ENCODE measurements around the gene CHCHD5. TPM values are rescaled to one million over a fixed set of nuclear protein-coding genes. Genes with fewer than 3 reads are reported as not detected.

The CHCHD5 gene
- total and polyA plus RNA-seq, 12 donors, result 15.0 to 36.2 (median 25.0) TPM

- WGBS, 2 donors, result 97 to 98% methylated on average over 18 of the region's 18 CpGs
- intact Hi-C loops (cut with DNase I), result loop anchor here in 2 of 10 donors (10.0 kb wide), 2 partner anchors 101 to 331 kb away; partner anchors contain the start of genes TTL (in 1 of the 2) and ZC3H8 (in 1 of the 2)
- ATAC-seq (no peak), DNase-seq (no peak)
- Histone ChIP-seq H3K27ac (no peak overlapping the region), H3K4me3 (no peak overlapping the region), H3K9me3 (no peaks in the 10 kb centered on the region), H3K27me3 (no peaks in the 10 kb centered on the region), H3K36me3 (peaks cover 0 to 46% (median 0%) of the 10 kb centered on the region in 9 donors), H3K4me1 (peaks cover 4 to 38% (median 30%) of the 10 kb centered on the region in 9 donors)
- no peak for TF ChIP-seq CTCF (IDR thresholded peaks at IDR 0.05)
These were observed 1.6 kb downstream of the CHCHD5 start for GRCh38 chr2:112585873-112586464.

- intact Hi-C loops (cut with DNase I), result loop anchor here in 2 of 10 donors (10.0 kb wide), 2 partner anchors 104 to 334 kb away; partner anchors contain the start of genes TTL (in 1 of the 2) and ZC3H8 (in 1 of the 2)
- Histone ChIP-seq H3K4me3 (no peak overlapping the region), H3K36me3 (peaks cover 0 to 58% (median 3%) of the 10 kb centered on the region in 9 donors), H3K9me3 (no peaks in the 10 kb centered on the region), H3K27me3 (no peaks in the 10 kb centered on the region), H3K4me1 (peaks cover 4 to 23% (median 15%) of the 10 kb centered on the region in 9 donors), H3K27ac (no peak overlapping the region)
- ATAC-seq (no peak), DNase-seq (no peak)
- WGBS, 2 donors, result 51 to 61% methylated on average over 6 of the region's 6 CpGs
- no peak for TF ChIP-seq CTCF (IDR thresholded peaks at IDR 0.05)
These were observed 4.2 kb downstream of the CHCHD5 start for GRCh38 chr2:112588611-112589045.

GRCh38 chr2:112591413-112591812 lies 7.0 kb downstream of the CHCHD5 start:
- Histone ChIP-seq H3K27me3 (no peaks in the 10 kb centered on the region), H3K36me3 (peaks cover 0 to 58% (median 3%) of the 10 kb centered on the region in 9 donors), H3K4me1 (peaks cover 0 to 8% (median 0%) of the 10 kb centered on the region in 9 donors), H3K9me3 (no peaks in the 10 kb centered on the region), H3K27ac (no peak overlapping the region), H3K4me3 (no peak overlapping the region)
- WGBS, 2 donors, result 90 to 91% methylated on average over 5 of the region's 5 CpGs
- intact Hi-C loops (cut with DNase I), result no loop called here
- TF ChIP-seq CTCF (IDR thresholded peaks at IDR 0.05), result no peak
- DNase-seq (no peak), ATAC-seq (no peak)

- no peak overlapping the region for H3K4me3 ChIP-seq
- no peak overlapping the region for H3K27ac ChIP-seq
- no peak for ATAC-seq
- no peaks in the 10 kb centered on the region for H3K9me3 ChIP-seq
- DNase-seq, result no peak
- H3K36me3 ChIP-seq, result peaks cover 0 to 41% (median 3%) of the 10 kb centered on the region in 9 donors
- TF ChIP-seq CTCF (IDR thresholded peaks at IDR 0.05), result no peak
- WGBS, 2 donors, result 93 to 95% methylated on average over 4 of the region's 4 CpGs
- peaks cover 0 to 3% (median 0%) of the 10 kb centered on the region in 9 donors for H3K4me1 ChIP-seq
- no peaks in the 10 kb centered on the region for H3K27me3 ChIP-seq
- intact Hi-C loops (cut with DNase I), result no loop called here
These were observed 9.3 kb downstream of the CHCHD5 start for GRCh38 chr2:112593736-112594135.

Data from heart right ventricle (tissue), 16 donors.